Activated CD8-positive, alpha-beta T cell treated with anti-CD3 and anti-CD28 coated beads, Interleukin-2, amount 10 ng/mL, durations not matched to agents 7 days and 5 days (primary cell): ENCODE data around the gene SYT6. TPM values are rescaled to one million over a fixed set of nuclear protein-coding genes. Genes with fewer than 3 reads are reported as not detected.

Experiments used
- ATAC-seq: fragments of 150-1000 bp; cut with Tn5 transposase; one replicate; pipeline ENCODE4 v1.10.0; 2021; ENCODE audit warnings: moderate library complexity
- CTCF ChIA-PET: fragments of 350-600 bp; sonication (Branson Sonifier 250); formaldehyde crosslinking; loops from one replicate; lab custom pipeline; 2021; ENCODE audit warnings: antibody characterized with exemption; lab: Charles Lee
- POLR2A ChIA-PET: fragments of 350-600 bp; sonication (Branson Sonifier 250); formaldehyde crosslinking; loops from one replicate; lab custom pipeline; 2021; ENCODE audit warnings: antibody characterized with exemption; lab: Charles Lee
- DNase-seq: peaks from one replicate; pipeline ENCODE4 v3.0.0-alpha.2; 2020
- H3K27ac Mint-ChIP-seq: one replicate; pipeline ENCODE4 v1.8.0; 2021; ENCODE audit warnings: mild to moderate bottlenecking, mixed read lengths
- H3K27me3 Mint-ChIP-seq: one replicate; pipeline ENCODE4 v1.8.0; 2021; ENCODE audit warnings: low read depth, mixed read lengths
- H3K36me3 Mint-ChIP-seq: one replicate; pipeline ENCODE4 v1.8.0; 2021; ENCODE audit warnings: low read depth, mixed read lengths
- H3K4me1 Mint-ChIP-seq: one replicate; pipeline ENCODE4 v1.8.0; 2021; ENCODE audit warnings: low read depth, mixed read lengths
- H3K4me3 Mint-ChIP-seq: one replicate; pipeline ENCODE4 v1.8.0; 2021; ENCODE audit warnings: mild to moderate bottlenecking, mixed read lengths
- H3K9me3 Mint-ChIP-seq: one replicate; pipeline ENCODE4 v1.8.0; 2022; ENCODE audit warnings: mixed read lengths; ENCODE audit not compliant: insufficient read depth
- total RNA-seq, 2 experiments: library from RNA; stranded (reverse); gene quantifications; one replicate each; pipeline ENCODE4 v1.2.3, GENCODE V29; 2021

Gene SYT6
- total RNA-seq, 2 experiments from 2014 or later = not detected

DNA sequence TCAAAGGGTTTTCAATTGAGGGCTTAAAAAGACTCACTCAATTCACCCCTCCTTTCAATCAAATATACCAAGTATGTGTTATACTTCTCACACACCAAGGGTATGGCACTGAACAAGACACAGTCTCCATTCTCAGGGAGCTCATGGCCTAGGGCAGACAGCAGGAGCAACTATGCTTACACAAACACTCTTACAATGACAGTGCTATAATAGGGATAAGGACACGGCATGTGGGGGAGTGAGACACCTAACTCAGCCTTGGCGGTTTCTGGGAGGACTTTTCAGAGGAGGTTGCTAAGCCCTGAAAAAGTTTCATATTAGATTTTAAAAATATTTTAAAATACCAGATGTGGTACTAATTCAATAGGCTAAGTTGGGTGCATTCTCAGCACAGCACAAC is 22.7 kb upstream of the SYT6 start:
- Mint-ChIP-seq H3K27ac (no peak overlapping the region), H3K9me3 (no peaks in the 10 kb centered on the region), H3K36me3 (no peaks in the 10 kb centered on the region), H3K4me3 (no peak overlapping the region), H3K4me1 (no peaks in the 10 kb centered on the region), H3K27me3 (peaks cover 12% of the 10 kb centered on the region)
- ATAC-seq = no peak
- DNase-seq = no peak
- CTCF ChIA-PET = no interaction called here
- POLR2A ChIA-PET = no interaction called here

DNA sequence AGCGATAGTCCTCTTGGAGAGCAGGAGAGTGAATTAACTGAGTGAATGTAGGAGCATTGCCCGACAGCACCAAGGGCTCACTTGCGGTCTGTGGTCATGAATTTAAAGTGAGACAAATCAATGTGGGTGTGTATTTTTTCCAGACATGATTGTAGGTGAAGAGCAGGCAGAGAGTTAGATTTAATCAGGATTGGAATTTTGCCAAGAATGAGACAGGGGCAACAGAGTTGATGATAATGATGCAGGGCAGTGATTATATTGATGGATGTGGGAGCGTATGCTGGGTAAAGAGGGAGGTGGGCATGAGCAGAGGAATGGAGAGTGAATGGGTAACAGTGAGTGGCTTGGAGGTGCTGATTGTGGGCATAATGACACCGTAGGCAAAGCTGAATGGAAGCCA is 20.0 kb upstream of the SYT6 start:
- no peak overlapping the region for H3K4me3 Mint-ChIP-seq
- DNase-seq = no peak
- peaks cover 8% of the 10 kb centered on the region for H3K27me3 Mint-ChIP-seq
- H3K27ac Mint-ChIP-seq = no peak overlapping the region
- H3K36me3 Mint-ChIP-seq = no peaks in the 10 kb centered on the region
- POLR2A ChIA-PET = no interaction called here
- CTCF ChIA-PET = no interaction called here
- no peaks in the 10 kb centered on the region for H3K4me1 Mint-ChIP-seq
- no peaks in the 10 kb centered on the region for H3K9me3 Mint-ChIP-seq
- no peak for ATAC-seq

DNA sequence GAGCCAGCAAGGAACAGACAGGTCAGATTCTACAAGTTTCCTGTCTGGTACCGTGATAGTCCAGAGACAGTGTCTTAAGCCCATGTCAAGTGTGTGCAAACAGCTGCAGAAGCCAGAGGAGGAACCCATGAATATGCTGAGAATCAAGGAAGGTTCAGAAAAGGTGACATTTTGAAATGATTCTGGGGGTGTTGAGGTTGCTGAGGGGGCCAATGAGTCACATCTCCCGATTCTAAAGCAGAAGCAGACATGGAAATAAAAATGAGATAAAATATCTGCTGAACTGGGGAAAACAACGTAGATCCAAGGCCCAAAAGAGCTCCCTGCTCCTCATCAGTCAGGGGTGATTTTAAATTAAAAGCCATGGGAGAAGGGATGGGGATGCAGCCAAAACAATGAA is 15.8 kb upstream of the SYT6 start:
- Mint-ChIP-seq H3K9me3 (no peaks in the 10 kb centered on the region), H3K4me3 (no peak overlapping the region), H3K27ac (no peak overlapping the region), H3K36me3 (no peaks in the 10 kb centered on the region), H3K4me1 (no peaks in the 10 kb centered on the region), H3K27me3 (no peaks in the 10 kb centered on the region)
- ATAC-seq (no peak), DNase-seq (no peak)
- CTCF ChIA-PET = no interaction called here
- POLR2A ChIA-PET = no interaction called here

DNA sequence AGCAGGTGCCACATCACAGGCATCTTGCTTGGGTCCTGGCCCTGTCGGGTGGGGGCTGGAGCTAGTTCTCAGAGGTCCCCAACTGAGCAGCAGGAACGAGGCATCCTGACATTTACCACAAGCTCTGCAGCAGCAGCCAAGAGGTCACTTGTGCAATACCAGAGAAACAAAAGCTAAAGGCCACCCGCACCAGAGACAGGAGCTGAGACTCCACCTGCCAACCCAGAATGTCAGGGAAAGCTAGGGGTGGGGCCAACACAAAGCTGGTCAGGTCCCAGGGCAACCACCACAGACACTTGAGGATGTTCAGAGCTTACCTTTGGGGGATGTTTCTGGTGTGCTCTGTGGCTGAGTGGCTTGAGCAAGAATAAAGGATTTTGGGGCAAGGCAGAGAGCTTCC is 13.6 kb upstream of the SYT6 start:
- Mint-ChIP-seq H3K4me1 (no peaks in the 10 kb centered on the region), H3K27ac (no peak overlapping the region), H3K9me3 (no peaks in the 10 kb centered on the region), H3K36me3 (no peaks in the 10 kb centered on the region), H3K4me3 (no peak overlapping the region), H3K27me3 (peaks cover 13% of the 10 kb centered on the region)
- DNase-seq = no peak
- POLR2A ChIA-PET = no interaction called here
- CTCF ChIA-PET = no interaction called here
- no peak for ATAC-seq

DNA sequence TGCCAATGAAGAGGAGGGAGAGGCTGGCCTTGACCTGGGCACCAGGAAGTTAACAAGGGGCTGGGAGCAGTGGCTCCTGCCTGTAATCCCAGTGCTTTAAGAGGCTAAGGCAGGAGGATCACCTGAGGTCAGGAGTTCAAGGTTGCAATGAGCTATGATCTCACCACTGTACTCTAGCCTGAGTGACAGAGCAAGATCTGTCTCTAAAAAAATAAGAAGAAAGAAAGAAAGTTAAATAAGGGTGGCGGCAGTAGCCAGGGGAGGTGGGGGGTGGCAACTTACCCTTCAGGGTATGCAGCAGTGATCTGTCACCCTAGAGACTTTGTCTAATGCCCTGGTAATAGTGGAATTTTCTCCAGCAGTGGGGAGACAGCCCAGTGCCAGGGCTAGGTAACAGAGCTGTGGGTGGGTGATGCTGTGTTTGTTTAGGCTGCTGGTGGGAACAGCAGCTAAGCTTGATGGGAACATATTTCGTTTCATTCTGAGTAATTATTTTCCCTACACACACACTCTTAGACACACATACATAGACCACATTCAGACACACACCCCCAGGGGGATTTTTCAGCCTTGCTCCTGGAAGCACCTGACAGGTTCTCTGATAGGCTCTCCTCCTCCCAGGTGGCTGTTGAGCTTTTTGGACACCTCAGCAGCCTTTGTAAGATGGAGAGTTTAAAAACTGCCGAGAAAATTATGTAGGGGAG is 11.3 kb upstream of the SYT6 start:
- Mint-ChIP-seq H3K27me3 (peaks cover 30% of the 10 kb centered on the region), H3K27ac (no peak overlapping the region), H3K9me3 (no peaks in the 10 kb centered on the region), H3K36me3 (no peaks in the 10 kb centered on the region), H3K4me3 (no peak overlapping the region), H3K4me1 (no peaks in the 10 kb centered on the region)
- no peak for ATAC-seq
- ChIA-PET CTCF (no interaction called here), POLR2A (no interaction called here)
- DNase-seq = no peak

DNA sequence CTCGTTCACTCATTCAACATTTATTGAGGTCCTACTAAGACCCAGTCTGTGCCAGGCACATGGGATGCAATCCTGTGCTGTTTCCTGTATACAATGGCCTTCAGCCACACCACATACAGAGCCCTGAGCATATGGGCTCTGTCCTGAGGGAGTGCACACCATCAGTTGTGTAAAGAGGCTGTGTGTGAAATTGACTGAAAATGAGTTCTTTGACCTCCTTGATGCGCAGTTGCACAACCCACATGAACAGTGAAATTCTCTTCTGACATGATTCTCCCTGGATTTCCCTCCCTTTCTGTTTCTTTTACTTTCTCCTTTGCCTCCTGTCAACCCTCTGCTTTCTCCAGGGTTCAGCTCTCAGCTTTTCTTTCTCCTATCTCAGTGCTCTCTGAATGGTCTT is 6.3 kb upstream of the SYT6 start:
- POLR2A ChIA-PET = no interaction called here
- peaks cover 55% of the 10 kb centered on the region for H3K27me3 Mint-ChIP-seq
- H3K4me3 Mint-ChIP-seq = no peak overlapping the region
- no peaks in the 10 kb centered on the region for H3K9me3 Mint-ChIP-seq
- DNase-seq = no peak
- no peaks in the 10 kb centered on the region for H3K4me1 Mint-ChIP-seq
- no peak overlapping the region for H3K27ac Mint-ChIP-seq
- no peaks in the 10 kb centered on the region for H3K36me3 Mint-ChIP-seq
- ATAC-seq = no peak
- CTCF ChIA-PET = no interaction called here

DNA sequence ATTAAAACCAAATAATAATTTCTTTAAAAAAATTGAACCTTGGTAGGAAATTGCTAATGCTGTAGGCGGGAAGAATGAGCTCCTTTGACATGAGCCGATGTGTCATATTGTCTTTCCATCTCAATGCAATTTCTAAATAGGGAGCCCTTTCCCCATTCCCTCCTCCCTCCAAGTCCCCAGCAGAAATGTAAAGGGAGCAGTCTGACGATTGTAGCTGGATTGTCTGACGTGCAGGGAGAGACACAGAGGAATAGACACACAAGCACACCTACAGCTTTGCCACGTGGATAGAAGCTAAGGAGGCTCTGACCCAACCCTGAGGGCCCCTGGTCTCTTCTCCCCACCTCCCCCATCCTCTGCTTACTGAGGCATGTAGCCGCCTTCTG is 3.6 kb upstream of the SYT6 start:
- CTCF ChIA-PET = no interaction called here
- ATAC-seq (no peak), DNase-seq (no peak)
- POLR2A ChIA-PET = no interaction called here
- Mint-ChIP-seq H3K27me3 (peaks cover 52% of the 10 kb centered on the region), H3K4me3 (no peak overlapping the region), H3K36me3 (no peaks in the 10 kb centered on the region), H3K4me1 (peaks cover 9% of the 10 kb centered on the region), H3K9me3 (no peaks in the 10 kb centered on the region), H3K27ac (no peak overlapping the region)

DNA sequence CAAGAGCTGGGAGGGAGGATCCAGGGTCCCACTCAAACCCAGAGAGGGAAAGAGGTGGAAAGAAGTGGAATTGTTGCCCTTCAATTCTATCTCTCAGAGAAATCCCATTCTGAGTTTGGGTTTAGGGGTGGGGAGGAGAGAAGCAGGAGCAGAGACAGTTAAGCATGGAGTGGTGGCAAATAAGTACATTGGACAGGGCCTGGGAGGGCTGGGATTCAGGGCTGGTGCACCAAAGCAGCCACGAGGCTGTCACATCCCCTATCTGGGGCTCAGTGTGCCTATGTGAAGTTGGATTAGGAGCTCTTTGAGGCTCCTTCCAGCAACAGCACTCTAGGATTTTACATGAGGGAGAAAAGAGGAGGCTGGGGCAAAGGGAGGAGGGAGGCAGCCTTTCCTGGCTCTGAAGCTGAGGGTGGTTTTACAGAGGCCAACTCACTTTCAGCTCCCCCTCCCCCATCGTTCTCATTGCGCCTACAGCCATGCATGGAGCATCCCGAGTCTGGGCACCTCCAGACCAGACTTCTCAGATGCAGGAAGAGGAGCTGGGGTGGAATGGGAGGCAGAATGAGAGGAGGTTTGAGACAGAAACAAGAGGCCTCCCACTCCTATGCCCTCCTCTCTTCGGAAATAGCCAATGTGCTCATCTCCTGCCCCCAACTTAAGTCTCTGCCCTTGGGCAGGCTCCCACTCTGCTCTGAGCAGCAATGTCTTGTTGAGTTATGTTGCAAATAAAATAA is 3.0 kb upstream of the SYT6 start:
- H3K27ac Mint-ChIP-seq = no peak overlapping the region
- no peaks in the 10 kb centered on the region for H3K9me3 Mint-ChIP-seq
- no peak overlapping the region for H3K4me3 Mint-ChIP-seq
- ATAC-seq = no peak
- no peak for DNase-seq
- no peaks in the 10 kb centered on the region for H3K36me3 Mint-ChIP-seq
- CTCF ChIA-PET = no interaction called here
- H3K27me3 Mint-ChIP-seq = peaks cover 54% of the 10 kb centered on the region
- H3K4me1 Mint-ChIP-seq = peaks cover 9% of the 10 kb centered on the region
- POLR2A ChIA-PET = no interaction called here

DNA sequence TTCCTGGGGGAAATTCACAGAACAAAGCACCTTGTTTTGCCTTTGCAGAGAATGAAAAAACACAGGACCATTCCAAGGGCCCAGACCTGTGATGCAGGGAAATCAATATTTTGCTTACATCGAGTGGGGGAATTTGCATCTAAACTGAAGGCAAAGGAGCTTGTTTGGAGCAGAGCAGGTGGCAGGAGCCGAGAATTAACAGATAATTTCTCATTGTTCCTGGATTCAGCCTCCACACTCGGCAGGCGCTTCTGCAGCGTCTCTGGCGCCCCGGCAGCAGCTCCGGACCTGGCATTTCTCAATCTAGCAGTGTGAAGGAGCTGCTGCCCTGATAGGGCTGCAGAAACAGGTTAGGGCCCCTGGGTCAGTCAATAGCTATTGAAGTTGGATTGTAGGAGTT is 2.0 kb upstream of the SYT6 start:
- Mint-ChIP-seq H3K9me3 (no peaks in the 10 kb centered on the region), H3K36me3 (no peaks in the 10 kb centered on the region), H3K27ac (no peak overlapping the region), H3K4me3 (no peak overlapping the region), H3K27me3 (peaks cover 58% of the 10 kb centered on the region), H3K4me1 (peaks cover 9% of the 10 kb centered on the region)
- ChIA-PET POLR2A (no interaction called here), CTCF (no interaction called here)
- ATAC-seq = no peak
- DNase-seq = no peak

DNA sequence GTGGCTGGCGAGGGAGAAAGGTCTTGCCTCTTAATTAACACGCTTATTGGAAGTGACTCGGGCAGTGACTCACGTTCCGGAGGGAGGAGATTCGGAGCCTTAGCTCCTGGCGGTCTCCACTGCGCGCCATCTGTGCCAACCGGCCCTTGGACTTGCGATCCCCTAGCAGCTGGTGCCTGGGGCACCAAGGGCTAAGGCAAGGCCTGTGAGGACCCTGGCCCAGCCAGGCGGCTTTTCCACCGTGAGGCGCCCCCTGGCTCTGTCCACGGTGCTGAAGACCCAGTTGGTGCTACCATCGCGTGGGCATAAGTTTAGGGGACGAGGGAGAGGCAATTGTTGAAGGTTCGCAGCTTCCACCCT is 1.3 kb upstream of the SYT6 start:
- no peaks in the 10 kb centered on the region for H3K9me3 Mint-ChIP-seq
- H3K4me1 Mint-ChIP-seq = peaks cover 9% of the 10 kb centered on the region
- no peak overlapping the region for H3K4me3 Mint-ChIP-seq
- no peak overlapping the region for H3K27ac Mint-ChIP-seq
- no peak for ATAC-seq
- H3K36me3 Mint-ChIP-seq = no peaks in the 10 kb centered on the region
- POLR2A ChIA-PET = no interaction called here
- CTCF ChIA-PET = no interaction called here
- peak; percentile 26 for DNase-seq
- peaks cover 58% of the 10 kb centered on the region for H3K27me3 Mint-ChIP-seq

DNA sequence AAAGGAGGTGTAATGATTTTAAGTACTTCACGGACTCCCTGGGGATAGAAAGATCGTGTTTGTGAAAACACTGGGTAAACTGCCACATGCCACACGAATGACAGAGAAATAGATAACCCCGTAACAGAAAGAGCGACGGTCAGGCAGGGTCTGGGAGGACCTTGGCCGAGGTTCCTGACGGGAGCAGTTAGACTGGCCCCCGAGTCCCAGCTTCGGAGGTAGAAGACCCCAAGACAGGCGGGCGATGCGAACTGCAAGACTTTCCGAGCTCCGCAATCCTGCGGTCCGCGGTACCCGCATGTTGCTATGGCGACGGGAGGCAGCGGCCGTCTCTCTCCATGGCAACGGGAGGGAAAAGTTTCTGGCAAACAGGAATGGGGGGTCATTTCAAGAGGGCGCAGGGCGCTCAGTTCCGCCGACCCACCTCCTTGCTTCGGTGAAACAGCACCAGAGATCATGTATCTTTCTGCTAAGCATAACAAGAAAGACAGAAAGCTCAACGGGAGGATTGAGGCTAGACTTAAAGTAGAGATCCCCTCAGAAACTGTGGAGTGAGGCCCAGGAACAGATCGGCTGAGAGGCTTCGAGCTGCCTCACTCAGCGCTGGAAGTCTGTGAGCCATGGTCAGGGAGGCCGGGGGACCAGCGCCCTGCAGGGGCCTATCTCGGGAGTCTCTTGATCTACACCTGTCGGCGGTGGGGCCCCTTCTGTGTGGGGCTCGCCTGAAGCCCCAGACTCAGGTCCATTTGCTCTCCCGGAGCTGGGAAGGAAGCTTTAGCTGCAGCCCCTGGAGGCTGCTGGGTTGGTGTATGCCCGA is 685 bp upstream of the SYT6 start:
- ChIA-PET CTCF (no interaction called here), POLR2A (no interaction called here)
- Mint-ChIP-seq H3K36me3 (no peaks in the 10 kb centered on the region), H3K27ac (no peak overlapping the region), H3K9me3 (no peaks in the 10 kb centered on the region), H3K4me3 (no peak overlapping the region), H3K27me3 (peaks cover 59% of the 10 kb centered on the region), H3K4me1 (peaks cover 9% of the 10 kb centered on the region)
- DNase-seq = no peak
- ATAC-seq = no peak

DNA sequence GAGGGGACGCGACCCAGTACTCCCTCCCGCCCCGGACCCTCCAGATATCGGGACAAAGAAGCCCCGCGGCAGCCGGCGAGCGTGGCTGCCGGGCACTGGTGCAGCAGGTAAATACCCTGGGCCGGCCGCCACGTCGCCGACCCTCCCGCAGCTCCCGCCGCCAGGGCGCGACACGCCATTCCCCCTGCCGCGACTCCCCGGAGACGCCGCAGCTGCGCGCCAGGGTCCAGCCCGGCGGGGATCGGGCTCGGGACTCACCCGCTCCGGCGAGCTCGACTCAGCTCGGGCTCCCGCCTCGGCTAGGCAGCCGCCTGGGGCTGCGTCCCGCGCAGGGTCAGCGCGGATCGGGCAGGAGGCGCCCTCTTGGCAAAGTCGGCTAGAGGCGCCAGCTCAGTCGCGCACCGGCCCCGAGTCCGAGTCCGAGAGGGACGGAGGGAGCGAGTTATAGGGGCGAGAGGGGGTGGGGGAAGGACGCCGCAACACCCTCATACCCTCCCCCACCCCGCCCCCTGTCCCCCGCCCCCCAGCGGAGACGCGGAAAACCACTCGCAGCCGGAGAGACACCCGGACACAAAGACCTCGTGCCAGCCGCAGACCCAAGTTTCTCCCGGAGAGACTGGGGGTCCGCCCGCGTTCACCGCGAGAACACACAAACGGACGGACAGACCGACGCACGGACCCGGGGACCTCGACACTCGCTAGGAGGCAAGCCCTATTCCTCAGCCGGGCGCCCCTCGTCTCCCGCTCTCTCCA is 985 bp downstream of the SYT6 start:
- Mint-ChIP-seq H3K9me3 (no peaks in the 10 kb centered on the region), H3K36me3 (no peaks in the 10 kb centered on the region), H3K4me1 (peaks cover 9% of the 10 kb centered on the region), H3K27ac (no peak overlapping the region), H3K4me3 (no peak overlapping the region), H3K27me3 (peaks cover 61% of the 10 kb centered on the region)
- ATAC-seq (peak; percentile 38), DNase-seq (no peak)
- ChIA-PET POLR2A (no interaction called here), CTCF (no interaction called here)
